Suprapubic skin (tissue), 3 donors: Measurements from ENCODE around the gene KLF13.

Experiments used
- POLR2A ChIP-seq, 2 donors: fragments of 450-650 bp; IDR thresholded peaks; one replicate each; pipeline ENCODE4 v1.6.1; 2017; ENCODE audit warnings: antibody characterized with exemption in 2 of 2, mild to moderate bottlenecking in 2 of 2, moderate library complexity in 2 of 2
- TF ChIP-seq, protein P1 (sequence below), 2 donors: fragments of 200-600 bp in 1 of 2; fragments of 450-650 bp in 1 of 2; sonication (generic) in 1 of 2; IDR thresholded peaks; one replicate each; pipeline ENCODE4 v1.5.1; 2016 to 2019; ENCODE audit warnings: antibody characterized with exemption in 2 of 2, mild to moderate bottlenecking in 1 of 2, moderate library complexity in 1 of 2

DNA sequence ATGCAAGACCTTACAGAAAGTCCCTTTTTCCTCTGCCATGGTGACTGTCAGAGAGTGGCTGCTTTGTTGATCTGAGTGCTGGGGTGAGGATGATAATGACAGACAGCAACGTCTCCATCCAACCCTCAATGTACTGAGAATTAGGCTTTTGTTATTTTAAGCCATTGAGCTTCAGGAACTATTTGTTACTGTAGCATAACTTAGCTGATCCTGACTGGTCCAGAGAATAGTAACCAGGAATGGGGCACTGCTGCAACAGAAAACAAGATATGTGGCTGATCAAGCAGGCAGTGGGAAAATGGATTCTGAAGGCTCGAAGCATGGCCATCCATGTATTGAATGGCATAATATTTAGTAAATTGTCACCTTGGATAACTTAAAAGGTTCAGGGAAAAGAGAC lies 5.2 kb upstream of the KLF13 start:
- no peak for TF ChIP-seq POLR2A (IDR thresholded peaks at IDR 0.05)
- TF ChIP-seq, protein P1, sequence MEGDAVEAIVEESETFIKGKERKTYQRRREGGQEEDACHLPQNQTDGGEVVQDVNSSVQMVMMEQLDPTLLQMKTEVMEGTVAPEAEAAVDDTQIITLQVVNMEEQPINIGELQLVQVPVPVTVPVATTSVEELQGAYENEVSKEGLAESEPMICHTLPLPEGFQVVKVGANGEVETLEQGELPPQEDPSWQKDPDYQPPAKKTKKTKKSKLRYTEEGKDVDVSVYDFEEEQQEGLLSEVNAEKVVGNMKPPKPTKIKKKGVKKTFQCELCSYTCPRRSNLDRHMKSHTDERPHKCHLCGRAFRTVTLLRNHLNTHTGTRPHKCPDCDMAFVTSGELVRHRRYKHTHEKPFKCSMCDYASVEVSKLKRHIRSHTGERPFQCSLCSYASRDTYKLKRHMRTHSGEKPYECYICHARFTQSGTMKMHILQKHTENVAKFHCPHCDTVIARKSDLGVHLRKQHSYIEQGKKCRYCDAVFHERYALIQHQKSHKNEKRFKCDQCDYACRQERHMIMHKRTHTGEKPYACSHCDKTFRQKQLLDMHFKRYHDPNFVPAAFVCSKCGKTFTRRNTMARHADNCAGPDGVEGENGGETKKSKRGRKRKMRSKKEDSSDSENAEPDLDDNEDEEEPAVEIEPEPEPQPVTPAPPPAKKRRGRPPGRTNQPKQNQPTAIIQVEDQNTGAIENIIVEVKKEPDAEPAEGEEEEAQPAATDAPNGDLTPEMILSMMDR (IDR thresholded peaks at IDR 0.05): no peak
